Sigmoid colon (tissue), 3 donors: ENCODE results near the gene MAP3K8.

Source experiments
- POLR2A ChIP-seq, 2 donors: fragments of 450-650 bp; IDR thresholded peaks; one replicate each; pipeline ENCODE4 v1.6.1; 2016; ENCODE audit warnings: antibody characterized with exemption in 2 of 2, mild to moderate bottlenecking in 2 of 2, moderate library complexity in 2 of 2
- TF ChIP-seq, protein P1 (sequence below), 4 experiments: fragments of 450-650 bp in 3 of 4; fragments of 200-600 bp in 1 of 4; IDR thresholded peaks; one replicate each; pipeline ENCODE4 v1.5.1; 2016 to 2019; ENCODE audit warnings: antibody characterized with exemption in 4 of 4, mild to moderate bottlenecking in 3 of 4, moderate library complexity in 2 of 4

DNA sequence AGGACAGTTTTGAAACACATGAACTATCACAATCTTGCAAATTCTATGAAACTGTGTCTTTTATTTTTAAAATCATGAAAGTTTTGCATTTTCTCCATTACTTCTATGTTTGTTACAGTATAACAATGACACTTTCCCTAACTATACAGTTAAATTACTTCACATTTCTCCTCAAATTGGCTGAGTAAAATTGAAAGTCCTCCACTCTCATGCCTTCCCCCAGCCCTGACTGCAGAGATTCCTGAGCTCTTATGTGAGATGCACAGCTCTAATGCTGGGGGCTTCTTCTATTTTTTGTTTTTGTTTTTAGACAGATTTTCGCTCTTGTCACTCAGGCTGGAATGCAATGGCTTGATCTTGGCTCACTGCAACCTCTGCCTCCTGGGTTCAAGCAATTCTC lies 22.7 kb upstream of the MAP3K8 start:
- TF ChIP-seq POLR2A (IDR thresholded peaks at IDR 0.05), result no peak
- TF ChIP-seq, protein P1, sequence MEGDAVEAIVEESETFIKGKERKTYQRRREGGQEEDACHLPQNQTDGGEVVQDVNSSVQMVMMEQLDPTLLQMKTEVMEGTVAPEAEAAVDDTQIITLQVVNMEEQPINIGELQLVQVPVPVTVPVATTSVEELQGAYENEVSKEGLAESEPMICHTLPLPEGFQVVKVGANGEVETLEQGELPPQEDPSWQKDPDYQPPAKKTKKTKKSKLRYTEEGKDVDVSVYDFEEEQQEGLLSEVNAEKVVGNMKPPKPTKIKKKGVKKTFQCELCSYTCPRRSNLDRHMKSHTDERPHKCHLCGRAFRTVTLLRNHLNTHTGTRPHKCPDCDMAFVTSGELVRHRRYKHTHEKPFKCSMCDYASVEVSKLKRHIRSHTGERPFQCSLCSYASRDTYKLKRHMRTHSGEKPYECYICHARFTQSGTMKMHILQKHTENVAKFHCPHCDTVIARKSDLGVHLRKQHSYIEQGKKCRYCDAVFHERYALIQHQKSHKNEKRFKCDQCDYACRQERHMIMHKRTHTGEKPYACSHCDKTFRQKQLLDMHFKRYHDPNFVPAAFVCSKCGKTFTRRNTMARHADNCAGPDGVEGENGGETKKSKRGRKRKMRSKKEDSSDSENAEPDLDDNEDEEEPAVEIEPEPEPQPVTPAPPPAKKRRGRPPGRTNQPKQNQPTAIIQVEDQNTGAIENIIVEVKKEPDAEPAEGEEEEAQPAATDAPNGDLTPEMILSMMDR (IDR thresholded peaks at IDR 0.05), result no peak
